Hematopoietic multipotent progenitor cell (in vitro differentiated cells): ENCODE measurements around the gene WNT3A. TPM values are rescaled to one million over a fixed set of nuclear protein-coding genes. Genes with fewer than 3 reads are reported as not detected.
A peak's percentile ranks its signal among the peaks of the same experiment; 100 is the strongest.

Source experiments
- DNase-seq, 3 donors: peaks; one replicate each; pipeline ENCODE4 v3.0.0-alpha.2; 2011 to 2015; ENCODE audit warnings: low read depth in 2 of 3, low spot score in 2 of 3
- total RNA-seq: library from RNA; depleted of rRNA; stranded (reverse); fragments of >200 nt; gene quantifications from one replicate; pipeline ENCODE4 v1.2.3, GENCODE V29; 2012

Gene WNT3A
- total RNA-seq, 1 donor: not detected

DNA sequence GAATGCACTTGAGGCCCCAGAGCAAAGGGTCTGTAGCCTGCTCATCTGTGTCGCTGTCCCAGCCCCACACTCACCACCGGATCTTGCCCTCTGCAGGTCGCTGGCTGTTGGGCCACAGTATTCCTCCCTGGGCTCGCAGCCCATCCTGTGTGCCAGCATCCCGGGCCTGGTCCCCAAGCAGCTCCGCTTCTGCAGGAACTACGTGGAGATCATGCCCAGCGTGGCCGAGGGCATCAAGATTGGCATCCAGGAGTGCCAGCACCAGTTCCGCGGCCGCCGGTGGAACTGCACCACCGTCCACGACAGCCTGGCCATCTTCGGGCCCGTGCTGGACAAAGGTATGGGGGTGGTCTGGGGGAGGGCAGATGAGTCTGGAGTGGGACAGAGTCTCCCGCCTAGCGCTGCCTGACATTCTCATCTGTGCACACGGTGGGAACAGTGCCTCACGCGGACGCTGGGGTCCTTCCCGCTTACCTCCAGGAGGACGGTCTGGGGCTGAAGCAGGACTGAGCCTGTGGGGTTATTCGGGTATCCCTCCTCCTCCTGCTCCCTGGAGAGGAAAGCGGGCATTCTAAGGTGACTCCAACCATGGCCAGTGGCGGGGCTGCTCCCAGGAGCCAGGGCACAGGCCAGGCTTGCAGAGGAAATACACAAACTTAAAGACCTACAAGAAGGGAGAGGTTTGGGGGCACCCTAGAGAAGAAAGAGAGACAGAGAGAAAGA, 15.9 kb downstream of the WNT3A start:
- DNase-seq: no peak

DNA sequence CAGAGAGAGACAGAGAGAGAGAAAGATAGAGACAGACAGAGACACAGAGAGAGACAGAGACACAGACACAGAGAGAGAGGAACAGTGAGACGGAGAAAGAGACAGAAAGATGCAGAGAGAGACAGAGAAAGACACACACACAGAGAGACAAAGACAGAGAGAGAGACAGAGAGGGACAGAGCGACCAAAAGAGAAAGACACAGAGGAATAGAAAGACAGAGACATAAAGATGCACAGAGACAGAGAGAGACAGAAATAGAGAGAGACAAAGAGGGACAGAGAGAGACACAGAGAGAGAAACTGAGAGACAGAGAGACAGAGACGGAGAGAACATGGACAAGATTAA, 16.5 kb downstream of the WNT3A start:
- DNase-seq: no peak

DNA sequence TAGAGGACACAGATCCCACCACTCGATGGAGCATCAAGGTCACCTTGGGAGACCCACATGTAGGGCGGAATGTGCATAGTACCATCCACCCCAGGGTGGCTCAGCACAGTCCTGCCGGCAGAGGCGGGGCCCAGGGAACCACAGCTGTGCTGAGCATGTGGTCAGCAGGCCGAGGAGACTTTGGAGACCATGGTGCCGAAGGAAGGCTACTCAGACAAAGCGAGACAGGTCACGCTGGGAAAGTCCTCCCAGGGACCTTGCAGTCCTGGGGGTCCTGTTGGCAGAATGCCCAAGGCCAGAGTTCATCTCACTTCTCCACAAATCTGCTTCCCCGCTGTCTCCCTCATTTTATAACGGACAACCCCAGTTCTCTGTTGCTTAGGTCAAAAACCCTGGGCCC, 22.5 kb downstream of the WNT3A start:
- DNase-seq: no peak

DNA sequence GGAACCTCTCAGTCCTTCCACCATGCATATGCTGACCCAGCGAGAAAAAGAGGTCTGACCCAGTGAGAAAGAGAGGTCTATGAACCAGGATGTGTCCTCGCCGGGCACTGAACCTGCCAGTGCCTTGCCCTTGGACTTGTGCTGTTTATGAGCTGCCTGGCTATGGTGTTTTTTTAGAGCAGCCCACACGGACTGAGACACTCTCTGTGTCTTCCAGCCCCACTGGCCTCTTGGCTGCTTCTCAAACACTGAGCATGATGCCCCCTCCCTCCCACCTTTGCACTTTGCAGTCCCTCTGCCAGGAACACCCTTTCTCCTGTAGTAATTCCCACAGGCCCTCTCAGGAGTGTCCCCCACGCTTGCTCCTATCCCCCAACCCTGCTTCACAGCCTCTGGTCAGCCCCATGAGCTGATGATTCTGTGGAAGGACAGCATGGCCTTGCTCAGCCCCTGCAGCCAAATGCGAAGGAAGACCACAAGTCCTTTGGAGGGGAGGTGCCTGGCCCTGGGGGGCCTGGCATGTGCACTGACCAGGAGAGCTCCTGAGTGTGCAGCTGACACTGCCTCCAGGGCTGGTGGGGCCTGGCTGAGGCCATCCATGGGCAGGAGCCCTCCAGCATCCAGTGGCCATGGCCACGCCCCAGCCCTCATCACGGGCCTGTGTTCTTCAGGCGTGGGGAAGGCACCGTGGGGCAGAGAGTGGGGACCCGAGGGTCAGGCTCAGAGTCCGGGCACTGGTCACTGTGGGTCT, 23.8 kb downstream of the WNT3A start:
- no peak for DNase-seq

DNA sequence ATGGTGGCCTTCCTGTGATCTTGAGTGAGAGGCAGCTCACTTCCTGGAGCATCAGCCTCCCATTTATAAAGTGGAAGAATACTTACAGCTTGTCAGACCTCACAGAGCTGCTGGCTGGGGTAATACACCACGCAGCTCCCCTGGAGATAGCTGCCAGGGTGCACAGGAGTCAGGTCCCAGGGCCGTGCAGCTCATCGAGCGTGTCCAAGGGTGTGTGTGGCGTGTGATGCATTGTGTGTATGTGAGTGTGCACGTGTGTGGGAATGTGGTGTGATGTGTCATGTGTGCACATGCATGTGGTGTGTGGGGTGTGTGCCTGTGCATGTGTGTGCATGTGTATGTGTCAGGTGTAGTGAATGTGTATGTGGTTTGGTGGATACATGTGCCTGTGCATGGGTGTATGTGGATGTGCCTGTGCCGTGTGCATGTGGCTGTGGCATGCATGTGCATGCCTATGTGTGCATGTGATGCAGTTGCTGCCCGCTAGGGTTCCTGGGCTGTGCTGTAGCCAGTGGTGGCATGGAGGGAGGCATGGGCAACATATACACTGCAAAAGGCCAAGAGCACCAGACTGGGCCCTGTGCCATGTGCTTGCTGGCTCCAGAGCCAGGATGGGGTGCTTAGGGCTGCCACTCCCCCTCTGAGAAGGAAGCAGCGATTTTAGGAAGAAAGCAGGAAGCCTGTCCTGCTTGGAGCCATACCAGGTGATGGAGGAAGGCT, 24.6 kb downstream of the WNT3A start:
- no peak for DNase-seq

DNA sequence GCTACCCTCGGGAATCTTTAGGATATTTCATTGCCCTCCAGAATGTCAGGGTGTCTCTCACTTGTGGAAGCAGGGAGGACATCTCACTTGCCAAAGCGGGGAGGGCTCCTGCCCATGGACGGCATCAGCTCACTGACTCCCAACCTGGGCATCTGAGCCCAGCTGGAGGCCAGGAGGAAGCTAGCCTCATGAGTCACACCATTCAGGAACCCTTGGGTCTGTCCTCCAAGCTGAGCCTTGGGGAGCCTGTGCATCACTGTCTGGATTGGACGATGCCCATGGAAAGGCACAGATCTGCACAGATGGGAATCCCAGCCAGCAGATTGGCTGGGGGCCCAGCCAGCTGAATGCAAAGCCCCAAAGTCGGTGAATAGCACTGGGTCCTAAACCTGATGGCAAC, 25.2 kb downstream of the WNT3A start:
- DNase-seq: no peak

DNA sequence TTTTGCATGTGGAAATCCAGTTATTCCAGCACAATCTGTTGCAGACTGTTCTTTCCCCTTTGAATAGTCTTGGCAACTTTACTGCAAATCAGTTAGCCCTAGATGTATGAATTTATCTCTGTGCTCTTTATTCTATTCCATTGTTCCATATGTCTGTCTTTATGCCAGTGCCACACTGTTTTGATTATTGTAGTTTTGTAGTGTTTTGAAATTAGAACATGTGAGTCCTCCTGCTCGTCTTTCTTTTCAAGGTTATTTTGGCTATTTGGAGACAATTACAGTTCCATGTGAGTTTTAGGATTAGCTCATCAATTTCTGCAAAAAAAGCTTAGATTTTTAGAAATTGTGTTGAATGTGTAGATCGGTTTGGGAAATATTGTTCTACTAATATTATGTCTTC, 26.6 kb downstream of the WNT3A start:
- DNase-seq: no peak

DNA sequence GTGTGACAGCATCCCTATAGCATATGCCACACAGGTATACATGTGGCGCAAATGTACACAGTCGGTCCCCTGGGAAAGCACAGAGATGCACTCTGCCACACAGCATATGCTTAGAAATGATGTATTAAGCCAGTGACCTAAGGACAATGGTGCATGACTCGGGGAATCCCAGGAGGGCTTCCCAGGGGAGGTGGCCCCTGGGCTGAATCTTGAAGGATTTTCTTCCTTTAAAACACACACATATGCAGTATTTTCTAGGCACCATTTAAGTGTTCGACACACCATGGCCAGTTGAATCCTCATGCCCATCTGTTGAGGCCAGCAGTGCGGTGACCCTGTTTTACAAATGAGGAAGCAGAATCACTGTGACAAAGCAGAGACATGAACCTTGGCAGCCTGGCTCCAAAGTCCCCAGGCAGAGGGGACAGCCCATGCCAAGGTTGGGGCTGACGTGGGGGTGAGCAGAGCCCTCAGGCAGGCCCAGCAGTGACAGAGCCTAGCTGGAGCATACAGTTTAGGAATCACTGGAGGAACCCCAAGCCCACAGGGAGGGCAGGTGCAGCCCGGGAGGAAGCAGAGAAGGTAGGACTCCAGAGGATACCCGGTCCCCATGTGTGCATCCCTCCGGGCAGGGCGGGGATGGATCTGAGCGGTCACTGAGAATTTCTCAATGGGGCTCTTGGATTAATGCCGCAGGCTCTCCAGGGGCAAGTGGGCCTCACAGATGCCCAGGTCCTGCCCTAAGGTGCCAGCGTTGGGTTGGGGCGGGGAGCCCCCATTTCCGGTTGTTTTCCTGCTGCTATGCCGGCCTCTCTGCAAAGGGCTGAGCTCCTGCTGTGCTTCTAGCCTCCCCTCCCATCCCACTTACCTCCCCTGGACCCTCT, 28.4 kb downstream of the WNT3A start:
- DNase-seq: no peak

DNA sequence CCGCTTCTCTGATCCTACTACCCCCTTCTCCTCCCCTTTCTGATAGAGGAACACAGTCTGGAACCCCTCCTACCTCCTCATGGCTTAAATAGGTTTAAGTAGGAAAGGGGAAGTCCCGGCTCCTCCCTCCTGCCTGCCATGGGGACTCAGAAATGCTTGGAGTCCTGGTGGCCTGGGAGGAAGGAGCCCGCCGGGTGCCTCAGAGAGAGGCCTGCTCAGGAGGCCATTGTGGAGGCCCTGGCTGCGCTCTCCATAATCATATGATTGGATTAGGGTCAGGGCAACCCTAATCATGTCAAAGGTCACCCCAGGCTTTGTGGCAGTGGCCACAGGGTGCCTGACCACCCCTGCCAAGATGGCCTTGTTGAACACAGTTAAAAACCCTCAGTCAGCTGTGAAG, 29.0 kb downstream of the WNT3A start:
- peak in 1 of 3 donors; percentile 9 for DNase-seq

DNA sequence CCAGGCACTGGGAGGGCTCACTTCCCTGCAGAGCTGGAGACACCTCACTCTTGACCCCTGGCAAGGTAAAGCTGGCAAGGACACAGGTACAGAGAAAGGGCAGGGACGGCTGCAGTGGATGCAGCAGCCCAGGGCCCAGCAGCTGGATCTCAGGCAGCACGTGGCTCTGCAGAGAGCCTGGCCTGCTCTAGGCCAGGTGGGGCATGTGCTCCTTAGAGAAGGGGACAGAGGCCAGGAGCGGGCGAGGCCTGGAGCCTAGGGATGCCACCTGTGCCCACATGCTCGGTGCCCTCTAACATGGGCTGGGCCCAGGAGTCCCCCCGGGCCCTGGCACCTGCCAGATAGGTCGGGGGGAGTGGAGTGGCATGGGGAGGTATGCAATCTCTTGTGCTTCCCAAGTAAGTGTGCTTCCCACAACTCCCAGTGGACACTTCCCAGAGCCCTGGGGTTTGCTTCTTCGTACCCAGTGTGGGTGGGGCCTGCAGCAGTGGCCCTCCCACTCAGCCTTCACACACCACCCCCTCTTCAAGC, 30.0 kb downstream of the WNT3A start:
- DNase-seq: no peak

DNA sequence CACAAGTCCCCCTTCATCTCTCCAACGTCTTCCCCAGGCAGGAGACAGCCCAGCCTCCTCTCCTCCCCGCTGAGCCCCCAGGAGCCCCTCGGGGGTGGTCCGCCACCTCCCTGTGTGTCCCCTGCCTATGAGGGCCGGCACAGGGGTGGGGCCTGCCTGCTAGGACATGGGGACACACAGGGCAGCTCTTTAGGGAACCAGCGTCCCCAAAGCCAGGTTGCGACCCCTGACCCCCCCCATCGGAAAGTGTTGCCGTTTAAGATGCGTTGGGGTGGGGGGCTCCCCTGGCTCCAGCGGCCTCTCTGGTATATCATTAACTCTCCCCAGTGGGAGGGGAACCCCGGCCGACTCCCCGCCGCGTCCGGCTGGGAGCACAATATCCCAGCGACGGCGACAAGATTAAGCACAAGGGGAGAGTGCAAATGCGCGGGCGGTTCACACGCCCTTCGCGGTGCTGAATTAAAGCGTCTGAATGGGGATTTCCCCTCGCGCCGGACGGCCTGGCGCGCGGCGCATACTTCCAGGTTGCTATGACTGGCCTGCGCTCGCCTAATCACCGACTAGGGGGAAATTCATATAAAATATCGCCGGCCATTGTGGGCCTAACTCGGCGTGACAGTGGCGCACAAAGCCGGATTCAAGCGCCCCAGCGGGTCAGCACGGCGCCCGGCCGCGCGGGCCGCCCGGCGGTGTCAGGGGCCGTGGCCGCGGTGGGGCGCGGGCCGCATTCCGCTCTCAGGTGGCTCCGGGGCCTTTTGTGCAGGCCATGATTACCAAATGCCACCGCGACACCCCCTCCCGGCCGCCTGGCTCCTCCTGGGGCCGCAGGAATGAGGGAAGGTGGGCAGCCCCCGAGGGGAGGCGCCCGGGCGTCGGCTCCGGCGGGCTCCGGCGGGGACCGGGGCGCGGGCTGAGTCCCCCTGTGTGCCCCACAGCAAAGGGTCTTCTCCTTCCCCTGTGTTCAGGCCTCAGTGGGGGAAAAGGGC, 30.9 kb downstream of the WNT3A start:
- peak in 2 of 3 donors; percentile 74 for DNase-seq

DNA sequence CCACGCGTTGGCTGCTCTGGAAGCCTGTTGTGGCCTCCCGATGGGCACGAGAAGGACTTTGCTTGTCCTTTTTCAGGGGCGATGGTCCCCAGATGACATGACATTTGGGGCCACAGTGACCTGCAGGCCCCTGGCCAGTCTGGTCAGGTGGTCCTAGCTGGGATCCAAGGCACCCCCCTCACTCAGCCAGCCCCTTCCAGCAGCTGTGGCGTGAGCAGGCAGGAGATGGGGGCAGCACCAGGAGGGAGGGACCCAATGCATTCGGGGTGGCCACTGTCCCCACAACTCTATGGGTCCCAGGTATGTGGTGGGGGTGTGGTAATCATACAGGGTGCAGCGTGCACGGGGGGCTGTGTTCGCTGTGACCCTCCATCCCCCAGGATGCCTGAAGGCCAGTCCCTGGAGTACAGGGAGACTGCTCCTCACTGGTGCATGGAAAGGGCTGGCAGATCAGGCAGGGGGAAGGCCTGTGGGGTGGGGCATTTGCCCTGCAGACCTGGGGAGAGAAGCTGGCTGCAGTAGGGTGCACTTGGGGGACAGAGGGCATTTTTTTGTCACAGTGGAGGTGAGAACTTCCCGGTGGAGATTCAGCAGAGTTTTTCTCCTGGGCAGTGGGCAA, 31.7 kb downstream of the WNT3A start:
- DNase-seq: no peak

DNA sequence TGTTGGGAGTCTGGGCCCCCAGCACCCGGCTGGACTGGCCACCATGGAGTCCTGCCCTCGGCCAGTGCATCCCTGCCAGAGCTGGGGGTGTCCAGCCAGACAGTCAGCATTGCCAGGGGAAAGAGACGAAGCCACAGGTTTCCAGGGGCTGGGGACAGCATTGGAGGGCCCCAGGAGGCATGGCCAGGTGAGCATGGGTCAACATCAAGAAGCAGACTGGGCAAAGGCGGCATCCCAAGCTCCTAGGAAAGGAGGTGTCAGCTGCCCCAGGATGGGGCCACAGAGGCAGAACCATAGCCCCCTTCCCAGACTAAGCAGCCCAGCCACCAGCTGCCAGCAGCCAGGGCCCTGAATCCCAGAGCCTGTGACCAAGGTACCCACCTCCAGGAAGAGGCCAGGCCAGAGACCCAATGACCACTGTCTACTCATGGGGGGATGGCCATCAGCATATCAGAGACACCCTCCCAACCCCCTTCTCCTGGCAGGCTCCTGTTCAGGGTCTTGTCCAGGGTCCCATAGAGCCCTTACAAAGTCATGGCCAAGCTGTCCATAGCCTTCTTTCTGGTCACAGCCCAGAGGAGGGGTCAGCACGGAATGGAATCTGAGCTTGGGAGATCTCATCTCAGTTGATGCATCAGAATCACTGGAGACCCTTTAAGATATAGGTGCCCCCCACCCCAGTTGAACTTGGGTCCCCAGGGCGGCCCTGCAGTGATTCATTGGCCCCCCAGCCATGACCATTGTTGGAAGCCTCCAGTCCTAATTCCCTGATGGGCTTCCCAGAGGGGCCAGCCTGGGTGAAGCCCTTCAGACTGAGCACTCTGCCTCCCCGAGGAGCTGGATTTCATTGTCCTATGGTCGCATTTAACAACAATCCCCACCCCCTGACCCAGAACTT, 32.5 kb downstream of the WNT3A start:
- no peak for DNase-seq

DNA sequence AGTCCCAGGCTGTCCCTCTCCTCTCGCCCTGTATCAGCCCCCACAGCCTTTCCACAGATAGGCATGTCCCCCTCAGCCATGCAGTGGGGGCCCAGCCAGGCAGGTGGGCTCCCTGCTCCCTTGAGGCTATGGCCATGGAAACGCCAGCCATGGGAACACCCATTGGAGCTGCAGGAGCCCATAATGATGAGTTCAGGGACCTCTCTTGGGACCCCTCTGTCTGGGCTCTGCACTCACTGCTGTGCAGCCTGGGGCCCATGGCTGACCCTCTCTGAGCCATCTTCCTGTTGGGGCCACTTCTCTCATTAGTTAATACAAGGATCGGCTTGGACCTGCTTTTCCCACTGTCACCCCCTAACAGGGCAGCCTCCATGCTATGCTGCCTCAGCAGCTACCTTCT, 33.2 kb downstream of the WNT3A start:
- no peak for DNase-seq

DNA sequence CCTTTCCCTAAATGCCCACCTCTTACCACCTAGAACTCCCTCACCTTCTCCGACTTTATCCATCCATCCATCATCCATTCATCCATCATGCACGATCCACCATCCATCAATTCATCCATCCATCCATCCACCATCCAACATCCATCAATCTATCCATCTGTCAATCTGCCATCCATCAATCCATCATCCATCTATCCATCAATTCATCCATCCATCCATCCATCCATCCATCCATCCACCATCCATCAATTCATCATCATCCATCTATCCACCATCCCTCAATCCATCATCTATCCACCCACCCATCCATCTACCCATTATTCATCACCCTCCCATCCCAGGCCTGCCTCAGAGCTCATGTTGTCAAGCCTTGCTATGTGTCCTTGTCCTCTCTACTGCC, 34.5 kb downstream of the WNT3A start:
- no peak for DNase-seq

DNA sequence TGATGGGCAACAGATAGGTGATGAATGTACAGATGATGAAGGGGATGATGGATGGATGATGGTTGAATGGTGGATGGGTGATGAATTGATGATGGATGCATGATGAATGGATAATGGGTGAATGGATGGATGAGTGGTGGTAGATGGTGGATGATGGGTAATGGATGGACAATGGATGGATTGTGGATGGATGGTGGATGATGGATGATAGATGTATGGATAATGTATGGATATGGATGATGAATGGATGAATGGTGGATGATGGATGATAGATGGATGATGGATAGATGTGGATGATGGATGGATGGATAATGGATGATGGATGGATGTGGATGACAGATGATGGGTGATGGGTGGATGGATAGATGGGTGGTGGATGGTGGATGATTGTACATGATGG, 35.7 kb downstream of the WNT3A start:
- DNase-seq: no peak

DNA sequence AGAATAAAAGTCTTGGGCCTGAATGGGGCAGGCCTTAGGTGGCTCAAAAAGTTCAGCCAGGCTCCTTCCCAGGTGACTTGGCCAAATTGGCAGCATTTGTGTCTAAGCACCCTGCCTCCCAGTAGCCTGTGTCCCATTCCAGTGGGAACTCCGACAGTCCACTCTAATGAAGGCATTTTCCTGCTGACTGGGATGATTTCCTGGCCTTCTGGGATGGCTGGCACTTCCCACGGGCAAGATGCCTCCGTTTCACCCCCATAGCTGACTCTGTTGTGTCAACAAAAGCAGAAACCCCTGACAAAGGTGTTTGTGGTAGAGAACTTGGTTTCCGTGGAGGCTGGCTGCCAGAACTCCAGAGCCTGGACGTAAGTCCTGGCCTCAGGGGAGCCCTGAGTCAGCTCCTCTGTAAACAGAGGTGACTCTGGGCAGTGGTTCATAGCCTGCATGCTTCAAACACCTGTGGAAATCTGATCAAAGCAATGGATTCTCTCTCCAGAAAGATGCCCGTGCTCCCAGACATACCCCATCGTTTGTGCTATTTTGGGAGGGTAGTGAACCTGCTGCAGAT, 36.6 kb downstream of the WNT3A start:
- DNase-seq: no peak

DNA sequence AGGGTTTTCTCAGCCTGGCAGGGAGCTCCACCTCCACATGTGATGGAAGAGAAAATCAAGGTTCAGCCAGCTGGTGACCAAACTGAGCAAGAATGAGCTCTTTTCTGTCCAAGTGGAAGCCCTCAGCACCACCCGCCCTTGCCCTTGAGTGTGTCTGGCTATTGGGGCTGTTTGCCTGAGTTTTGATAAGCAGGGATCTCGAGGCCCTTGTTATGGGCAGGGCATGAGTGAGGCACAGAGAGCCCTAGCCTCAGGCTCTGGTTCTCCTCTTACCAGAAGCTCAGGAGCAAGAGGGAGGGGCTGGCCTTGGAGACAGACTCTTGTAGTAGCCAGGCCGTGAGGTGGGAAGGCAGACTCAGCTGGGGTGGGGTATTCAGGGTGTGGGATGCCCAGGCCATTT, 38.2 kb downstream of the WNT3A start:
- DNase-seq: no peak
